Ecto neural progenitor cell (in vitro differentiated cells): ENCODE measurements around the gene CENPW.

Experiments
- DNase-seq: peaks from one replicate; pipeline ENCODE4 v3.0.0-alpha.2; 2018; ENCODE audit warnings: low spot score

The CENPW gene

GRCh38 chr6:126339796-126340609 lies at the start of gene CENPW:
Gene CENPW, plus strand, starts transcription at chr6:126340115. Its CDS starts 159 bp downstream, at chr6:126340274.
- DNase-seq: peak; percentile 94

GRCh38 chr6:126293891-126294524 lies 45.9 kb upstream of the CENPW start:
- DNase-seq: no peak

GRCh38 chr6:126300126-126300525 lies 39.8 kb upstream of the CENPW start:
- DNase-seq: no peak

GRCh38 chr6:126300735-126301134 lies 39.2 kb upstream of the CENPW start:
- DNase-seq: no peak

GRCh38 chr6:126302191-126302590 lies 37.7 kb upstream of the CENPW start:
- DNase-seq: no peak

- DNase-seq: no peak
Observed at GRCh38 chr6:126307849-126308248, 32.1 kb upstream of the CENPW start.

- DNase-seq: no peak
Observed at GRCh38 chr6:126308362-126308761, 31.6 kb upstream of the CENPW start.

- DNase-seq: no peak
Observed at GRCh38 chr6:126312013-126312665, 27.8 kb upstream of the CENPW start.

- DNase-seq: no peak
Observed at GRCh38 chr6:126313941-126314340, 26.0 kb upstream of the CENPW start.

GRCh38 chr6:126318797-126319196 lies 21.1 kb upstream of the CENPW start:
- DNase-seq: no peak

GRCh38 chr6:126333729-126334128 lies 6.2 kb upstream of the CENPW start:
- no peak for DNase-seq

- DNase-seq: no peak
Observed at GRCh38 chr6:126335210-126335609, 4.7 kb upstream of the CENPW start.

- DNase-seq: no peak
Observed at GRCh38 chr6:126337323-126337722, 2.6 kb upstream of the CENPW start.

- DNase-seq: no peak
Observed at GRCh38 chr6:126341126-126341525, 1.2 kb downstream of the CENPW start.

- no peak for DNase-seq
Observed at GRCh38 chr6:126344181-126344580, 4.3 kb downstream of the CENPW start.

GRCh38 chr6:126351960-126352359 lies 12.0 kb downstream of the CENPW start:
- DNase-seq: no peak

GRCh38 chr6:126352514-126352913 lies 12.6 kb downstream of the CENPW start:
- DNase-seq: no peak

- DNase-seq: no peak
Observed at GRCh38 chr6:126356526-126356925, 16.6 kb downstream of the CENPW start.

GRCh38 chr6:126359936-126360537 lies 20.1 kb downstream of the CENPW start:
- no peak for DNase-seq

- no peak for DNase-seq
Observed at GRCh38 chr6:126361832-126362440, 22.0 kb downstream of the CENPW start.

GRCh38 chr6:126367849-126368248 lies 27.9 kb downstream of the CENPW start:
- no peak for DNase-seq

GRCh38 chr6:126372626-126373025 lies 32.7 kb downstream of the CENPW start:
- DNase-seq: no peak
